Activated CD4-positive, CD25-positive, alpha-beta regulatory T cell treated with anti-CD3 and anti-CD28 coated beads, Interleukin-2, amount 50 U/mL, for 24 hours (primary cell): ENCODE results near the gene ADAMTS16.

Source experiments
- ATAC-seq, 2 donors: fragments of 150-1000 bp; cut with Tn5 transposase; one replicate each; pipeline ENCODE4 v1.10.0; 2021; ENCODE audit warnings: mild to moderate bottlenecking in 1 of 2, moderate library complexity in 1 of 2

Gene ADAMTS16

DNA sequence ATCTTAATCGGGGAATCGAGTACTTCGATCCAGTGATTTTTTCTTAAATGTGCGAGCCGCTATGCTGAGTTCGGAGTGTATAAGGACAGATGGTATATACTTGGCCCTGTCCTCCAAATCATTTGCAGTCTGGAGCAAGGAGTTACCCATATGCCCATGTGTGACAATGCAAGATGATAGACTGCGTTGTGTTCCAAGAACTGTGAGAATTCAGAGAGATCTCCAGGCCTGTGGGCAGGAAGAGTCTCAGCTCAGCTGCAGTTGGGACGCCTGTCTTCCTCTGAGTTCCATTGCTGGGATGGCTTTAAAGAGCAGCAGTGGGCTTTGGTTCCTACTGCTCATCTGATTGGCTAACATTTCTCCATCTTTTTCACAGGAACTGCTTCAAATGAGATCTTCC, 106.6 kb downstream of the ADAMTS16 start:
- ATAC-seq: no peak

DNA sequence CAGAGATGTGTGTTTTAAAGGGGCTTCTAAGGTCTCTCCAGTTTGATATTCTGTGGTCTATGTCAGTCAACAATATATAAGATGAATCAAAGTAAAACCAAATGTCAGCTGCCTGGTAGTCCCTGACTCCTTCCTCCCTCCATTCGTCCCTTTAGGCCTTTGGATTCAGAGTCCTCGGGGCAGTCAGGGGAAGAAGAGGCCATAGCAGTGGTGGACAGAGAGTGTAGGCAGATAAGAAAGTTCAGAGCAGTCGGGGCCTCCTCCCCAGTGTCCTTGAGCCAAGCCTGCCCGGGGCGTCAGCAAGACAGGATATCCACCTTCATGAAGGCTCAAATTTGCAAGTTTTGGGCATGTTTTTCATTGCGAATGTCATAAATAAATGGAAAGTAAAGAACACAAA, 110.6 kb downstream of the ADAMTS16 start:
- ATAC-seq: no peak

DNA sequence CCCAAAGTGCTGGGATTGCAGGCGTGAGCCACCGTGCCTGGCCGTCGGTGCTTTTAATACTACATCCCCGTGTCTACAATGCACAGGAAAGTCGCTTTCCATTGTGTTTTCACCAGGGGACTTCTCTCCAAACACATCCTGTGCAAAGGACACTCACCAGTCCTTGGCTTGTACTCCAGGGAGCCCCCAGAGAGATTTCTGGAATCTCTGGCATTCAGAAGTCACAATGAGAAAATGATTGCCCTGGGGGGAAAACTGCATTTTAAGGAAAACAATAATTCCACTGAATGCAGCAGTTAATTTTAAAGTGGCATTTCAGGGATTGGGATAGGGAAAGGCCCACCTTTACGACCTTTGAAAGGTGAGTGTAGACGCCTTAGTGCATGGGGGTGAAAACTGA, 112.0 kb downstream of the ADAMTS16 start:
- no peak for ATAC-seq

DNA sequence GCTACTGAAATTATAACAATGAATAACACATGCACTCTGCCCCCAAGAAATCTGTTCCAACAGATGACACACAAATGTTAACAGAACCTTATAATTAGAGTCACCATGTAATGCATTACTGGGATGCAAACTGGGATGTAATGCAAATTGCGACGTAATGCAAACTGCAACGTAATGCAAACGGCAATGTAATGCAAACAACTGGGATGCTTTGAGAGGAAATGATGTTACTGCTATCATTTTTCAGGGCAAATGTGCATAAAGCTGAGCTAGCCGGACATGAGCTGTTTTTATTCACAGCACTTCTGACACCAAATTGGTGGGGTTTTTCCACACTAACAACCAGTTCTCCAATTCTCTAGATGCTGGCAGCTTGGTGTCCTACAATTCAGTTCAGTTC, 117.2 kb downstream of the ADAMTS16 start:
- no peak for ATAC-seq

DNA sequence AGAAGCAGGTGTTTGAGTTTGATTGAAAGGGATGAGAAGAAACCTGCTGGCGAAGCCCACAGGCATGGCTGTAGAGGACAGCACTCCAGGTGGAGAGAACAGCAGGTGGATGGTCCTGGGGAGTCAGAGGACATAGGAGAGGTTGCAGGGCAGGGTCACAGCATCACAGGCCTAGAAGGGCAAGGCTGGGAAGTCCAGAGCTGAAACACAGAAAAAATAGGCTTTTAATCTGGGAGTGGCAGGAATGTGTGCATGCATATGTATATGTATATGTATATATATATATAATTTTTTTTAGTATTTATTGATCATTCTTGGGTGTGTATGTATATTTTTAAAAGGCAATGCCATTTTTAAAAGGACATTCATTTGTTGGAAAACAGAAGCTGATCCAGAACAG, 118.4 kb downstream of the ADAMTS16 start:
- no peak for ATAC-seq

DNA sequence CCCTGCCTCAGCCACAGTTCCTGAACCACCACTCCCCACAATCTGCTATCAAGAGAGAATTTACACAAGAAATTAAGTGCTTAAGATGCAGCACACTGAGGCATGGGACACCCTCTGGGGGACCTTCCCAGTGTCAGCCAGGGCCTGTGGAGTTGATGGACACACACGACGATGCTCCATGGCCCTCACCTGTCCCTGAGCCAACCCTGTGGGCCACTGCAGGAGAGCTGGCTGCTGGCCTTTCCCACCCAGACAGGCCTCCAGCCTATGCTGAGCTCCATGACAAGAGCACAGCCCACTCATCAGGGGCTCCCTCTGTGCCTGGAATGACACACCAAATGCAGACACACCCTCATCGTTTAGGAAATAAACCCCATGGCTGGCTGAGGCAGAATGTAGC, 124.6 kb downstream of the ADAMTS16 start:
- ATAC-seq: no peak

DNA sequence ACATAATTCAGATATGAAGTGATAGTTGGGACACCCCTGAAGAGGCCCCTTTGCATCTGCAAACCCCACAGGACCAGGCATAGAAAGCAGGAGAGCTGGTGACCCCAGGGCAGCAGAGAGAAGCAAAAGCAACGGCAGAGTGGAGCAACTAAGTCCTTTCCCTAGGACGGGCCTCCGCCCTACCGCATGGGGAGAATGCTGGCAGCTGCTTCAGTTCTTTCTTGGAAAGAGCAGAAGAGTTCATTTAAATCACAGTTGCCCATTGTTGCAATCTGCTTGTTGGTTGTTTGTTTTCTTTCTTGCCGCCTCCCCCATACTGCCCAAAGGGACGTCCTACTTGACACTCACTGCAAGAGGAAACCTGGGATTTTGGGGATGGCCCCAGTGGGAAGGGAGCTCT, 126.2 kb downstream of the ADAMTS16 start:
- ATAC-seq: no peak

DNA sequence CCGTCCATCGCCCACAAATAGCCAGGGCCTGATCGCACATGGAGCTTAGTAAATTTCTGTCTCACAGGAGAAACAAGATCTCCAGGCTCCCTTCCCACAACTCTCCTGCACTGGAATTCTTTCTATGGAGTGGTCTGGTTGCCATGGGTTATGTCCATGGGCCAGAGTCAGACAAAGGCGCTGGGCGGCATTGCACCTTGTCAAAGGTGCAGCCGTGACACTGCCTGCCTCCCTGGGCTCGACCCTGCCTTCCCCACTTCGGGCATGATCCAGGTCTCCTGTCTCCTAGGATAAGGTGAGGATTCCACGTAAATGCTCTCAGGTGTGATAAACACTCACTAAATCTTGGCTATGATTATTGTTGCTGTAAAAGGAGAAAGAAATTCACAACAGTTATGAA, 130.0 kb downstream of the ADAMTS16 start:
- ATAC-seq: no peak

DNA sequence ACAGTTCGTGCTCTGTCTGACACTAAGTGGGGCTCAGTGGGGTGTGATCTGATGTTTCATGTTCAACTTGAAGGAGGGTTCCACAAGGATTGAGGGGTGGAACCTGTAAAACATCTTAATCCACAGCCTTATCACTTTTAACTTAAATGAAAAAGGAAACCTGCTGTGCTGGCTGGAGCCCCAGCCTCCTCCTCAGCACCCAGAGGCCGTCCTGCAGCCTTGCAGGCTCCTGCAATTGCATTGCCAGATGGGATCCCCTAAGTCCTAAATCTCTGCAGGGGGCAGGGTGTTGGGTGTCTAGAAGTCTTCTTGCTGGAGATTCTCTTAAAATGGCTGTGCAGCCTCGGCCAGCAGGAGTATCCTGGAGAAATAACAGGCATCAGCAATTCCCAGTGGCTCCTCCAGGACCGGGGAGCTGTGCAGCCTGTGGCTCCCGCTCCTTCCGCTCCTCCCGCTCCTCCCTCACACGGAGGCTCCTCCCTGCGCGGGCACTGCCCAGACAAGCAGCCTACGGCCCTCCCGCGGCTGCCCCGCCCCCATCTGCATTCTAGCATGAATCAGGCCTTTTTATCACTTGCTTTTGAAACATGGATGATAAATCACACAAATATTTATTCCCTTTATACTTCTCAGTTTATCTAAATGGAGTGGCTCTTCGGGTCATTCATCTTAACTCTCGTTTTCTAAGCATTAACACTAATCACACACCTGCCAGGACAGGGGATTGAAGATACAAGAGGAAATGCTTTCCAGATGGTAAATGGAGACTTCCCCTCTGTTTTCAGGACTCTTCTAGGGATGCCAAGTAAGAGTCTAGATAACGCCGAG, 131.0 kb downstream of the ADAMTS16 start:
- ATAC-seq: no peak

DNA sequence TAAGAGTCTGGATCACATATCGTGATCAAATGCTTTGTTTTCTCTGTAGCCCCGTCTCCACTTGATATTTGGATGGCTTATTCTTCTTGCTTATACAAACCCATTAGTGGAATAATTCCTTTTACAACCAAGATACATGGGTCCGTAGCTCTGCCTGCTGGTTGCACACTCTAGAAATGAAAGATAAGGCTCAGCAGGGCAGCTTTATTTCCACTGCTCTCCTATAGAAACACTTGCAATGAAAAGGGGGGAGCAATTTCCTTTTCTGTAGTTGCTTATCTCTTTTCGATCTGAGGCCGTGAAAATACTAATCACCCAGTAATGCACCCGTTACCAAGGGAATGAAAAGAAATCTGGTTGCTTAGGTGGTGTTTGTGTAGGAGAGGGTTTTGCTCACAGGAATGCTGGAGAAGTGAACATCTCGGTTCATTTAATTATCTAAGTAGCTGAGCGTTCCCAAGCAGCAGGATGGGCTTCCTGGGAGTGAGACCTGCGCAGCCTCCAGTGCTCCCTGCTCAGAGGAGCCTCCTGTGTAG, 131.7 kb downstream of the ADAMTS16 start:
- no peak for ATAC-seq

DNA sequence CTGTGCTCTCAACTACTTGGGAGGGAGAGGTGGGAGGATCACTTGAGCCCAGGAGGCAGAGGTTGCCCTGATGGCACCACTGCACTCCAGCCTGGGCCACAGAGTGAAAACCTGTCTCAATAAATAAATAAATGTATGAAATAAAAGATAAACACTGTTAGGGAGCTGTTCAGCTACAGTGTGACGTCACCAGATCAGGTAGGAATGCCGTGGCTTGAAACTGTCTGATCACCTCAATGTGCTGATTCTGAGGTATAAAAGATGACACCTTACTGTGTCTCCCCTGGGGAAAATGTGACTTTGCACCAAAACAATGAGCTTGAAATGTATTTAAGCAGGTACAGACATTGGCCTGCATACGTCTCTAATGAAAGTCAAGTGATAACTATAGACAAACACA, 133.3 kb downstream of the ADAMTS16 start:
- ATAC-seq: no peak

DNA sequence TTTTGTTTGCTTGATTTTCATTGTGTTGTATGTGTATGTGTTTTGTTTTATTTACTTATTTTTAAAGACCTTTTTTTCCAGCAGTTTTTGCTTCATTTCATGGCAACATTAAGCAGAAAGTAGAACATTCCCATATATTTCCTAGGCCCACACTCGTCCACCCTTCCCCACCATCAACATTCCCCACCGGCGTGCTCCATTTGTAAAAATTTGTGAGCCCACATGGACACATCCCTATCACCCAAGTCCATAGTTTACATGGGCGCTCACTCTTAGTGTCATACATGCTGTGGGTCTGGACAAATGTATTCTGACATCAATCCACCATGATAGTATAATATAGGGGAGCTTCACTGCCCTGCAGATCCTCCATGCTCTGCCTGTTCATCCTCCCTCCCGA, 133.8 kb downstream of the ADAMTS16 start:
- ATAC-seq: no peak

DNA sequence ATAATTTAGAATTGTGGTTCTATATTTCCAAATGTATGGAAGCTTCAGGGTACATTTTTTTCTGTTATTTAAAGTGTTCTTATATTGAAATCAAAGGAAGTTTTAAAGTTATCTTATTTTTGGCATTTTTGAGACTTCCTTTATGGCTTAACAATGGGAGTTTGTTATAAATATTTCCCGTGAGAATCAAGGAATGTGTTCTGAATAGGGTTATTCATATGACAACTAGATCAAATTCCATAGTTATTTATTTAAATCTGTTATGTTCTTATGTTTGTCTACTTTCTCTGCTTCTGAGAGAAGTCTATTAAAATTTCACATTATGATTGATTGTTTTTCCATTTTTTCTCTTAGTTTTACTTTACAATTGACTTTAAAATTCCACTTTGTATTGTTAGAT, 135.1 kb downstream of the ADAMTS16 start:
- ATAC-seq: no peak

DNA sequence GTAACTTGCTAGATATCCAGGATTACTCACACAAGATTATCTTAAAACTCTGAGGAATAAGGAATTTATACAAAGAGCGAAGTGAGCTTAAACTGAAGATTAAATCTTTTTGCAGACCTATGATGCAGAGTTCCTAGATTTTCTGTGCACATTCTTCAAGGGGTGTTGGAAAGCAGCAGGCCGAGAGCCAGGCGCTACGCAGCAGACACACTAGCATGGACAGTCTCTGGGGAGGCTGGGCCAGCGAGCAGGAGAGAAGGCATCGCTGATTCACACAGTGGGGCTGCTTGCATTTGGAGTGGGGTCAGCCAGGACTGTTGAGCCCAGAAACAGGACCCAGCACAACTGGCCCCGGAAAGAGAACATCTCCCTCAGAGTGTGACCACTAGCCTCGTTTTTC, 136.3 kb downstream of the ADAMTS16 start:
- no peak for ATAC-seq

DNA sequence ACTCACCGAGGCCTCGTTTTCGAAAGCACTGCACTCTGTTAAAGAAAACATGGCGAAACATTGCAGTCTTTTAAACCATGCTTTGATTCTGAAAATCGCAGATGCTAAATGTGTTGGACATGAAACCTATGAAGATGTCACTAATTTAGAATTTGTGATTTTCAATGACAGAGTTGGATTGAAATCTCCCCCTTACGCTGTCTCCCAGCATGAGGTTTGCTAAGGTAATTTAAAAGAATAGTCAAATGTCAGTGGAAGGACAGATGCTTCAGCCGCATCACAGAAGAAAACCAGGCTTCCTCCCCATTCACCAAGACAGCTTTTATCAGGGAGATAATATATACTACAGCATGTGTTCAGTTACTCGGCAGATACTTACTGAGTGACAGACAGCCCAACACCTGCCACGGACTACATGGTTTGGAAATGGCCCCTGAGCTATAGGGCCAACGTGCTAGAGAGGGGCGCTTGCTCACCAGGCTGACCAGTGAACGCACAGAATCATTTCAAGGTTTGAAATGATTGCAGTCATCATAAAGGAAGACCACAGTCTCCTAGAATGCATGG, 136.9 kb downstream of the ADAMTS16 start:
- ATAC-seq: no peak

DNA sequence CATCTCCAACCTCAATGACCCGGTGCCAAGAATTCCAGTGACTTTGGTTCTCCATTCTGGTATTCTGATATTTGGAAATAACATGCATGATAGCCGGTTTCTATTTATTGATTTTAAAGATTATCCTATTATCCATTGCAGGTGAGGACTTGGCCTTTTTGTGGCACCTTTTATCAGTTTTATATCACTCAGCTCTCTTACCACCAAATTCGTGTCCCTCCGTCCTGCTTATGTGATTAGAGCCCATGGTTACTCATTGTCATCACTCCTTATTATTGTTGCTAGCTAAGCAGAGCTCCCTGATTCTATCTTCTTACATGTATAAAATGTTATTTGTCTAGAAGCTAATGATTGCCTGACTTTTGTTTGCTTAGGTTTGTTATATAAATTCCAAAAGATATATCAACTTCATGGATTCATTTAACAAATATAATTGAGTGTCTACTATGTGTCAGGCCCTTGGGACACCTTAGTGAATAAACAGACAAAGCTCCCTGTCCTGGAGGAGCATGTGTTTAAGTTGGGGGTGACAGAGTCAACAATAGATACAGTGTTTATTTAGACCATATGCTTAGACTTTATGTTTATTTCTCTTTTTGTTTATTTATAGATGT, 138.2 kb downstream of the ADAMTS16 start:
- no peak for ATAC-seq

DNA sequence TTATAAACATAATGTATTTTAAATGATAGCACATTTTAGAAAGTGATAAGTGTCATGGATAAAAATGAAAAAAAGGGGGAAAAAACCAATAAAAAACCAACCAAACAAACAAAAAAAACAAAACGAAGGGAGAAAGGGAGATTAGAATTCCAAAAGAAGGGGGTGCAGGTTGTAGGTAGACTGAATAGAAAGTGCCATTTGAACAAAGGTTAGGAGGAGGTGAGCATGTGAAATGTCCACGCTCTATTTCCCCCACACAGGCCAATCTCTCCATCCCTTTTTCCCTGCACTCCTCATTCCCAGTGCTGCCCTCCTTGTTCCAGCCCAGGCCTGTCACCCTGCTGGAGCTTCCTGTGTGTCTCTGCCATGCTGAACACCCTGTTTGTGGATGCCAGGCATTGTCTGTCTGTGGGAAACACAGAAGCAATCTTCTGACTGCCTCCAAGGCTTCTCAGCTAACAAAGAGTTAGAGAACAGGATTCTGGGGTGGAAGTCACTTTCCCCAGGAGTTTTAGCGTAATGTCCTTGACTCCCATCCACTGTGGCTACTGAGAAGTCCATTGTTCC, 138.8 kb downstream of the ADAMTS16 start:
- no peak for ATAC-seq

DNA sequence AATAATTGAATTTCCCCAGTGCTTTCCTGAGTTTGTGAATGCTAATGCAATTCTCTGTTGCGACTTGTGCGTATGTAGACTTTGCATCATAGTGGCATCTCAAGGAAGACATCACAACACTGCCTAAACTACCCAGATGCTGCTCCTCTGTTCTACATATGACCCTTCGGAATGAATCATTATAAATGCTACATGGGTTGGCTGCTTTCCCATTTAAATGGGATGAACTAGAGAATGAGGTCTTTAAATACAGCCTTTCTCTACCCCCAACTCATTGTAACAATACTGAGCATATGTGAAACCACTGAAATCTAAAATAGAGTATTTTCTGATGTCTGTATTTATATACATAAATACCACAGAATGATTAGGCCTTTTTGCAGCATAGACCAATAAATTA, 145.8 kb downstream of the ADAMTS16 start:
- no peak for ATAC-seq

DNA sequence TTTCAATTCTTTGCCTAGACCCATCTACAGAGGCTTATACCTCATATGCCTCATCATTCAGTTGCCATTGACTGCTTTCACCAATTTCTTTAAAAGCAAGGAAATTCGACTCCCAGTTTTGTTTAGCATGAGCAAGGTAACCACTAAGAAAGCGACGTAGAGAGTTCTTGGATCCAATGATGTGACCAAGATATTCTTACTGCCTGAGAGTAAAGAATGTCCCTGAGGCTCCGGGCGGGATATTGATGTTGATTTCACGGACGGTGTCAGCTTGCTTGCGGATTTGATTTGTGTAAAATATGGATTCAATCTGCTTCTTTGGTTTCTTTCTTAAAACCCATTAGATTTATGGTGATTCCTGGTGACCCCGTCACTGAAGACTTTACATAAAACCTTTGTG, 147.3 kb downstream of the ADAMTS16 start:
- no peak for ATAC-seq

DNA sequence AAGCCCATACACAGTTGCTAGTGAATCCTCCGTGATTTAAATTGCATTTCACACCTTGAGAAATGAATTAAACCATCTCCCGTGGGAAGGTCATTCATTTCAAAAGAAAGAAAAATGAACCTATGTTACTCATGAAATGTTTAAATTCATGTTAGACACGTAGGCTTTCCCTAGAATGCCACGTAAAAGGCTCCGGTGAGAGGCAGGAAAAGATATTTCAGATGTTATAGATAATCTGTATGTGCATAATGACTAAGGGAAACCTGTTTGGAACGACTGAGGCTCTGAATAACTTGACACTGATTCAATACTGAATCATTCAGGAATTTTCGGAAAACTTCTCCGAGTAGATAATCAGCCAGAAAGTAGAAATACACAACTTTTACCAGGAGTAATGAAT, 148.1 kb downstream of the ADAMTS16 start:
- no peak for ATAC-seq

DNA sequence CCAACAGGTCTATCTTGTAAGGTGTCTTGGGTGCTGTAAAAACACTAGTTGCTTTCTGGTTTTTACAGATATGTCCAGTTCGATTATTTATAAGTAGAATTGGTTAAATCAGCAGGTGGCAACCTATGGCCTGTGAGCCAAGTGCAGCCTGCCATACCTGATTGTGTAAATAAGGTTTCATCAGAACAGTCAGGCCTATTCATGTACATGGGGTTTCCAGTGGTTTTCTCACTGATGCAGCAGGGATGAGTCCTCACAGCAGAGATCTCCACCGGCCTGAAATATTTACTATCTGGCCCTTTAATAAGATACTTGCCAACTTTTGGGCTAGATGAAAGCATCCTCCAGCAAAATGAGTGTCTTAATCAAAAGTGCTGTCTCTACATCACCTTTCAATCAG, 149.4 kb downstream of the ADAMTS16 start:
- ATAC-seq: no peak

DNA sequence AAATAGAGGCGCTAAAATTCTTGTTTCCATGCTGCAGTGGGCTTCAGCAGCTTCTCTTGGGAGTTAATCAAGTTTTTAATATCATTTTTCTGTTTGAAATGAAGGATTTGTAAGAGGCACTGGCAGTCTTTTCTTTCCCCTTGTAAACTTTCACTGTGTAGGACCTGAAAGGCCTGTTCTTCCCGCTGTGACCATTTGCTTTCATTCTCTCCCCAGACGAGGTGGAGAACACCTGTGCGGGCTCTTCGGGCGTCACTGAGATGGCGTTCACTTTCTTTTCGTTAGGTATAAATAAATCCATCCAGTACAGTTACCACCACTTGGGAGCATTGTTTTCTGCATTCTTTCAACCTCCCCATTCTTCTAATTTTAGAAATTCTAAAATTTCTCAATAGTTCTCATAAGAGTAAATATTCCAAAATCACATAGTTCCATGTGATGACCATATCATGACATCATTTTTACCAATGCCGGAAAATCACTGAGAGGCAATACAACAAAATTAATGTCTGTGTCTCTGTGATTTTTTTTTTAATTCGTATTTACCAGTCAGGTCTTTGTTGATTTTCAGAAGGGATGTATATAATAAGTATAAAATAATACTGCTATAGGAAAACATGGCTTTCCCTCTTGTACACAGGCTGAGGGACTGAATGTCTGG, 150.7 kb downstream of the ADAMTS16 start:
- ATAC-seq: no peak

DNA sequence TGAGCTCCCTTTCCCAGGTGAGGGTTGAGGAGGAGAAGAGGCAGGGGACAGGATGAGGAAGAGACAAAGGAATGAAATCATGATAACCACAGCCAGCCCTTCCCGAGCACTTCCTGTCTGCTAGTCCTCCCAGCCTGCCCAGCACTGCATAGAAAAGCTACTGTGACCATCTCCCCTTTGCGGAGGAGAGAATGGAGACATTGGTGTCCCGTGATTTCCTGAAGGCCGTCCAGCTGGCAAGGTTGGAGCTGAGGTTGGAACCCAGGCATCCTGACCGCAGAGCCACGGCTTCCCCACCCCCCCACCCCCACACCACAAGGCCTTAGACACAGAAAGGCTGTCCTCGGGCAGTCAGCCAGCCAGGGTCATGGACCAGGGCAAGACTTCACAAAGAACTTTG, 151.2 kb downstream of the ADAMTS16 start:
- no peak for ATAC-seq
